Transverse colon (tissue), 4 donors: Measurements from ENCODE around the gene SLC43A3. TPM values are rescaled to one million over a fixed set of nuclear protein-coding genes. Genes with fewer than 3 reads are reported as not detected.

Source experiments
- DNase-seq: peaks from one replicate; pipeline ENCODE4 v3.0.0-alpha.2; 2019
- H3K27ac ChIP-seq, 4 donors: fragments of 200-600 bp; sonication (generic); 2 replicates each; pipeline ENCODE4 v1.5.1; 2016 to 2018; ENCODE audit warnings: inconsistent platforms in 4 of 4
- H3K27me3 ChIP-seq: fragments of 200-600 bp; sonication (generic); 2 replicates; pipeline ENCODE4 v1.5.1; 2017; ENCODE audit warnings: inconsistent platforms
- H3K36me3 ChIP-seq, 4 donors: fragments of 200-600 bp; sonication (generic); 2 replicates each; pipeline ENCODE4 v1.5.1; 2017 to 2019; ENCODE audit warnings: inconsistent platforms in 4 of 4
- H3K4me1 ChIP-seq, 4 donors: fragments of 200-600 bp; sonication (generic); 2 replicates each; pipeline ENCODE4 v1.5.1; 2017 to 2020; ENCODE audit warnings: inconsistent platforms in 4 of 4
- H3K4me3 ChIP-seq, 4 donors: fragments of 200-600 bp; sonication (generic); 1 replicate in 1 of 4; 2 replicates in 3 of 4; pipeline versions ENCODE4 v1.5.1 to v1.6.1; 2017 to 2019; ENCODE audit warnings: inconsistent platforms in 4 of 4
- H3K9me3 ChIP-seq, 2 donors: fragments of 200-600 bp; sonication (generic); 2 replicates each; pipeline ENCODE4 v1.5.1; 2017 to 2019; ENCODE audit warnings: inconsistent platforms in 2 of 2
- EP300 ChIP-seq: sonication (generic); formaldehyde crosslinking; IDR thresholded peaks from one replicate; pipeline ENCODE4 v1.6.1; 2017; ENCODE audit warnings: antibody characterized with exemption, low read depth
- POLR2A ChIP-seq: fragments of 450-650 bp; IDR thresholded peaks from one replicate; pipeline ENCODE4 v1.6.1; 2016; ENCODE audit warnings: antibody characterized with exemption, mild to moderate bottlenecking, moderate library complexity
- POLR2AphosphoS5 ChIP-seq, 3 donors: sonication (generic); formaldehyde crosslinking; IDR thresholded peaks; one replicate each; pipeline ENCODE4 v1.6.1; 2016; ENCODE audit warnings: antibody characterized with exemption in 3 of 3
- WGBS, 2 donors: methylation state at CpG; one replicate each; pipeline ENCODE4 v1.1.5; 2018; ENCODE audit warnings: low coverage in 1 of 2; 5-methylcytosine and 5-hydroxymethylcytosine counted together
- in situ Hi-C, 4 donors: fragments of 200-750 bp; cut with MboI; loops; one replicate each; pipeline versions ENCODE4 v1.15.0 to v1.15.1; 2017; ENCODE audit warnings: low sequenced_read_pairs in 3 of 4, low pct_ligation_motif_present in 1 of 4, low pct_unique_long_range_greater_than_20kb in 1 of 4
- intact Hi-C: fragments of 100-400 bp; cut with DNase I; formaldehyde crosslinking; loops from one replicate; pipeline ENCODE4 v1.15.1; 2023; ENCODE audit warnings: low total_unique reads
- total RNA-seq, 4 donors: library from RNA; depleted of rRNA; stranded (reverse); fragments of >200 nt; gene quantifications; one replicate each; pipeline ENCODE4 v1.1.0, GENCODE V29; 2016
- TF ChIP-seq, protein P1 (sequence below), 5 experiments: fragments of 200-600 bp in 3 of 5; fragments of 450-650 bp in 2 of 5; sonication (generic) in 3 of 5; IDR thresholded peaks; 1 replicate in 2 of 5; 2 replicates in 3 of 5; pipeline ENCODE4 v1.5.1; 2016 to 2017; ENCODE audit warnings: antibody characterized with exemption in 5 of 5, inconsistent platforms in 3 of 5, mild to moderate bottlenecking in 2 of 5, moderate library complexity in 1 of 5

Gene SLC43A3
- total RNA-seq, 4 donors from 2014 or later = 6.0 to 35.9 (median 19.4) TPM

- no peak for DNase-seq
- Histone ChIP-seq H3K4me3 (no peak within 1 kb of the TSS), H3K4me1 (no peaks in the 10 kb centered on the region), H3K27ac (no peak within 1 kb of the TSS), H3K9me3 (no peaks in the 10 kb centered on the region), H3K36me3 (no peaks in the 10 kb centered on the region), H3K27me3 (no peaks in the 10 kb centered on the region)
- intact Hi-C loops (no loop called here), in situ Hi-C loops (no loop called here)
- WGBS, 2 donors = 47% methylated on average over 2 of the region's 2 CpGs; no CpG with 5 or more reads in 1 of the 2 donors
- TF ChIP-seq, protein P1, sequence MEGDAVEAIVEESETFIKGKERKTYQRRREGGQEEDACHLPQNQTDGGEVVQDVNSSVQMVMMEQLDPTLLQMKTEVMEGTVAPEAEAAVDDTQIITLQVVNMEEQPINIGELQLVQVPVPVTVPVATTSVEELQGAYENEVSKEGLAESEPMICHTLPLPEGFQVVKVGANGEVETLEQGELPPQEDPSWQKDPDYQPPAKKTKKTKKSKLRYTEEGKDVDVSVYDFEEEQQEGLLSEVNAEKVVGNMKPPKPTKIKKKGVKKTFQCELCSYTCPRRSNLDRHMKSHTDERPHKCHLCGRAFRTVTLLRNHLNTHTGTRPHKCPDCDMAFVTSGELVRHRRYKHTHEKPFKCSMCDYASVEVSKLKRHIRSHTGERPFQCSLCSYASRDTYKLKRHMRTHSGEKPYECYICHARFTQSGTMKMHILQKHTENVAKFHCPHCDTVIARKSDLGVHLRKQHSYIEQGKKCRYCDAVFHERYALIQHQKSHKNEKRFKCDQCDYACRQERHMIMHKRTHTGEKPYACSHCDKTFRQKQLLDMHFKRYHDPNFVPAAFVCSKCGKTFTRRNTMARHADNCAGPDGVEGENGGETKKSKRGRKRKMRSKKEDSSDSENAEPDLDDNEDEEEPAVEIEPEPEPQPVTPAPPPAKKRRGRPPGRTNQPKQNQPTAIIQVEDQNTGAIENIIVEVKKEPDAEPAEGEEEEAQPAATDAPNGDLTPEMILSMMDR (IDR thresholded peaks at IDR 0.05) = no peak
- TF ChIP-seq EP300 (no peak), POLR2AphosphoS5 (IDR thresholded peaks at IDR 0.05) (no peak), POLR2A (no peak)
These were observed 45.9 kb downstream of the SLC43A3 start, which contains the start of gene PRG3 for GRCh38 chr11:57380975-57381374. TSS of gene PRG3 (minus strand) at chr11:57381150. CDS start at chr11:57380708, 442 bp downstream.

GRCh38 chr11:57379732-57380131 lies 47.2 kb downstream of the SLC43A3 start:
- no peaks in the 10 kb centered on the region for H3K9me3 ChIP-seq
- 35% methylated on average over 10 of the region's 10 CpGs; no CpG with 5 or more reads in 1 of the 2 donors for WGBS, 2 donors
- TF ChIP-seq POLR2AphosphoS5 (IDR thresholded peaks at IDR 0.05) (no peak), EP300 (no peak), POLR2A (no peak)
- TF ChIP-seq, protein P1 (IDR thresholded peaks at IDR 0.05) = no peak
- no peaks in the 10 kb centered on the region for H3K4me1 ChIP-seq
- intact Hi-C loops = no loop called here
- H3K4me3 ChIP-seq = no peak overlapping the region
- H3K27me3 ChIP-seq = no peaks in the 10 kb centered on the region
- H3K36me3 ChIP-seq = no peaks in the 10 kb centered on the region
- no peak for DNase-seq
- H3K27ac ChIP-seq = no peak overlapping the region
- in situ Hi-C loops = no loop called here

DNA sequence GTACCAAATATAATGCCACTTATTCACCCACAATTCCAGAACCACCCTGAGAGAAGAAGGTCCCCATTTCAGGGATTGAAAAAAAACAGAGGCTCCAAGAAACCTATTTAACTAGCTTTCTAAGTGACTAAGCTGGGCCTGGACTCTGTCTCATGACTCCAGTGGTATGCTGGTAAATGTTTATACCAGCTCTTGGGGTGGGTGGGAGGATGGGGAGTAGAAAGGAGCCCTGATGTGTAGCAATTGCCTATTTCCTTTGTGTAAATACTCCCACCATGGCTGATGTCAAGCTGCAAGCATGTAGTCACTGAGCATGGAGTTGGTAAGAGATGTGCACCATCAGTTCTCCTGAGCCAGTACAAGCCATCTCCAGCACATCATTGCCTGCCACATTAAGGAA lies 48.7 kb downstream of the SLC43A3 start:
- intact Hi-C loops (no loop called here), in situ Hi-C loops (no loop called here)
- no peak for TF ChIP-seq POLR2AphosphoS5 (IDR thresholded peaks at IDR 0.05)
- no peak for TF ChIP-seq EP300
- TF ChIP-seq, protein P1 (IDR thresholded peaks at IDR 0.05) = no peak
- TF ChIP-seq POLR2A = no peak
- Histone ChIP-seq H3K36me3 (no peaks in the 10 kb centered on the region), H3K27me3 (no peaks in the 10 kb centered on the region), H3K4me1 (no peaks in the 10 kb centered on the region), H3K9me3 (no peaks in the 10 kb centered on the region), H3K4me3 (no peak overlapping the region), H3K27ac (no peak overlapping the region)
- DNase-seq = no peak

DNA sequence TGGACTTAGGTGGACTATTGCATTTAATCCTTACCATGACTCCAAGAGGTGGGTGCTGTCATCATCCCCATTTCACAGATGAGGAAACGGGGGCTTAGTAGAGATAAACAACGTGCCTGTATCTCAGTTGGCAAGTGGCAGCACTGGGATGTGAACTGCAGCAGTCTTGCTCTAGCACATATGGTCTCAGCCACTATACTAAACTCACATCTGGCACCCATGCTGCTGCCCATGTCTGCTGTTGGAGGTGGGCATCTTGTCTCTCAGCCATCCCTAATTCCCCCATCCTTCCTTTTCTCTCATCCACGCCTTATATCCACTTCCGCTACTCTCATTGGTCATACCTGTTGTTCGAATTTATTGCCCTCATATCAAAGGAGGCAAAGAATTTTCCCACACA lies 49.8 kb downstream of the SLC43A3 start:
- in situ Hi-C loops = no loop called here
- WGBS, 2 donors = 51 to 60% methylated on average over 1 to 5 of the region's 5 CpGs
- intact Hi-C loops = no loop called here
- Histone ChIP-seq H3K9me3 (no peaks in the 10 kb centered on the region), H3K27me3 (no peaks in the 10 kb centered on the region), H3K27ac (no peak overlapping the region), H3K36me3 (no peaks in the 10 kb centered on the region), H3K4me3 (no peak overlapping the region), H3K4me1 (no peaks in the 10 kb centered on the region)
- no peak for DNase-seq
- TF ChIP-seq, protein P1 (IDR thresholded peaks at IDR 0.05) = no peak
- TF ChIP-seq EP300 (no peak), POLR2AphosphoS5 (IDR thresholded peaks at IDR 0.05) (no peak), POLR2A (no peak)
